Upper lobe of right lung (tissue), 1 donor: ENCODE data around the gene PAX5. TPM values are rescaled to one million over a fixed set of nuclear protein-coding genes. Genes with fewer than 3 reads are reported as not detected.

Experiments used
- ATAC-seq: fragments of 200-7000 bp; cut with Tn5 transposase; one replicate; pipeline ENCODE4 v1.9.1; 2020; ENCODE audit warnings: mild to moderate bottlenecking, moderate library complexity
- DNase-seq: peaks from one replicate; pipeline ENCODE4 v3.0.0-alpha.2; 2020
- H3K27ac ChIP-seq: fragments of 200-600 bp; one replicate; pipeline ENCODE4 v1.8.0; 2022
- H3K27me3 ChIP-seq: fragments of 200-600 bp; one replicate; pipeline ENCODE4 v1.8.0; 2022; ENCODE audit warnings: mild to moderate bottlenecking
- H3K36me3 ChIP-seq: fragments of 200-600 bp; one replicate; pipeline ENCODE4 v1.8.0; 2022
- H3K4me1 ChIP-seq: fragments of 200-600 bp; one replicate; pipeline ENCODE4 v1.8.0; 2022
- H3K4me3 ChIP-seq: fragments of 200-600 bp; one replicate; pipeline ENCODE4 v1.8.0; 2022; ENCODE audit warnings: mild to moderate bottlenecking
- H3K9me3 ChIP-seq: fragments of 200-600 bp; one replicate; pipeline ENCODE4 v1.8.0; 2022
- CTCF ChIP-seq: fragments of 200-600 bp; IDR thresholded peaks from one replicate; pipeline ENCODE4 v1.8.0; 2022; ENCODE audit warnings: antibody characterized with exemption
- intact Hi-C: fragments of 100-400 bp; cut with DNase I; formaldehyde crosslinking; loops from one replicate; pipeline ENCODE4 v1.11.0; 2022
- total RNA-seq: library from RNA; stranded (reverse); fragmentation: NEBNext Ultra II Directional; extraction: Animal tissue kit (Norgen Biotek cat#: 25700); gene quantifications from one replicate; pipeline ENCODE4 v1.2.1, GENCODE V29; 2021
- donor health status: DM: no; HTN: yes; CAD: no; lungs with severe emphysema.

PAX5 gene
- total RNA-seq, 1 donor from 2014 or later: 0.23 TPM

GRCh38 chr9:36825179-36825578 is 208.9 kb downstream of the PAX5 start:
- Histone ChIP-seq H3K36me3 (no peaks in the 10 kb centered on the region), H3K4me3 (no peak overlapping the region)
- ATAC-seq: no peak

GRCh38 chr9:36823934-36824333 is 210.1 kb downstream of the PAX5 start:
- DNase-seq (peak; percentile 23), ATAC-seq (no peak)
- no peaks in the 10 kb centered on the region for H3K27me3 ChIP-seq
- no peaks in the 10 kb centered on the region for H3K9me3 ChIP-seq
- H3K36me3 ChIP-seq: no peaks in the 10 kb centered on the region
- H3K4me3 ChIP-seq: no peak overlapping the region
- intact Hi-C loops: no loop called here
- H3K4me1 ChIP-seq: no peaks in the 10 kb centered on the region
- TF ChIP-seq CTCF: no peak
- no peak overlapping the region for H3K27ac ChIP-seq

More at GRCh38 chr9:36825179-36825578, 208.9 kb downstream of the PAX5 start:
- H3K27me3 ChIP-seq: no peaks in the 10 kb centered on the region
- peak; percentile 12 for DNase-seq
- H3K4me1 ChIP-seq: no peaks in the 10 kb centered on the region
- H3K9me3 ChIP-seq: no peaks in the 10 kb centered on the region
- intact Hi-C loops: no loop called here
- TF ChIP-seq CTCF: no peak
- H3K27ac ChIP-seq: no peak overlapping the region

- Histone ChIP-seq H3K27me3 (peaks cover 3% of the 10 kb centered on the region), H3K27ac (no peak overlapping the region), H3K36me3 (no peaks in the 10 kb centered on the region), H3K9me3 (no peaks in the 10 kb centered on the region), H3K4me3 (no peak overlapping the region), H3K4me1 (no peaks in the 10 kb centered on the region)
- DNase-seq: no peak
- ATAC-seq: no peak
- intact Hi-C loops: no loop called here
- no peak for TF ChIP-seq CTCF
Observed at GRCh38 chr9:36823466-36823865, 210.6 kb downstream of the PAX5 start.

GRCh38 chr9:36822201-36822600 is 211.9 kb downstream of the PAX5 start:
- no peak for ATAC-seq
- H3K9me3 ChIP-seq: no peaks in the 10 kb centered on the region
- H3K27ac ChIP-seq: no peak overlapping the region
- DNase-seq: no peak
- no peaks in the 10 kb centered on the region for H3K36me3 ChIP-seq
- H3K27me3 ChIP-seq: peaks cover 16% of the 10 kb centered on the region
- no peaks in the 10 kb centered on the region for H3K4me1 ChIP-seq
- H3K4me3 ChIP-seq: no peak overlapping the region
- intact Hi-C loops: no loop called here
- TF ChIP-seq CTCF: no peak

GRCh38 chr9:36820392-36820861 is 213.6 kb downstream of the PAX5 start:
- Histone ChIP-seq H3K4me1 (no peaks in the 10 kb centered on the region), H3K9me3 (no peaks in the 10 kb centered on the region), H3K4me3 (no peak overlapping the region), H3K36me3 (no peaks in the 10 kb centered on the region), H3K27ac (no peak overlapping the region), H3K27me3 (peaks cover 28% of the 10 kb centered on the region)
- no peak for ATAC-seq
- TF ChIP-seq CTCF: no peak
- peak; percentile 57 for DNase-seq
- intact Hi-C loops: no loop called here
